H9 (cell line): ENCODE results near the gene MSRB1. TPM values are rescaled to one million over a fixed set of nuclear protein-coding genes. Genes with fewer than 3 reads are reported as not detected.

Source experiments
- DNase-seq: peaks from one replicate; pipeline ENCODE4 v3.0.0-alpha.2; 2017
- H2AFZ ChIP-seq: one replicate; pipeline ENCODE4 v1.6.1; 2013; ENCODE audit warnings: mild to moderate bottlenecking, low read length, control low read depth, moderate library complexity
- H2AK5ac ChIP-seq: 2 replicates; pipeline ENCODE4 v1.6.1; 2013; ENCODE audit warnings: low read length, control low read depth, mixed read lengths; ENCODE audit not compliant: insufficient read length
- H2BK120ac ChIP-seq: one replicate; pipeline ENCODE4 v1.6.1; 2013; ENCODE audit warnings: low read depth, mild to moderate bottlenecking, low read length, control low read depth, inconsistent platforms; ENCODE audit not compliant: poor library complexity, severe bottlenecking
- H2BK12ac ChIP-seq: 2 replicates; pipeline ENCODE4 v1.6.1; 2013; ENCODE audit warnings: low read length, control low read depth, mixed read lengths, low read depth; ENCODE audit not compliant: insufficient read length
- H2BK15ac ChIP-seq: 2 replicates; pipeline ENCODE4 v1.6.1; 2013; ENCODE audit warnings: low read depth, low read length, control low read depth
- H2BK20ac ChIP-seq: one replicate; pipeline ENCODE4 v1.6.1; 2013; ENCODE audit warnings: low read depth, mild to moderate bottlenecking, low read length, control low read depth, inconsistent platforms; ENCODE audit not compliant: poor library complexity, severe bottlenecking
- H2BK5ac ChIP-seq: 2 replicates; pipeline ENCODE4 v1.6.1; 2013; ENCODE audit warnings: low read length, control low read depth, mixed read lengths; ENCODE audit not compliant: insufficient read length
- H3K14ac ChIP-seq: 2 replicates; pipeline ENCODE4 v1.6.1; 2013; ENCODE audit warnings: low read length, control low read depth; ENCODE audit not compliant: insufficient read depth
- H3K18ac ChIP-seq: 2 replicates; pipeline ENCODE4 v1.6.1; 2013; ENCODE audit warnings: low read depth, mild to moderate bottlenecking, mixed read lengths, low read length, control low read depth; ENCODE audit not compliant: insufficient read length
- H3K23ac ChIP-seq: 2 replicates; pipeline ENCODE4 v1.6.1; 2013; ENCODE audit warnings: low read length, control low read depth, mixed read lengths, low read depth; ENCODE audit not compliant: insufficient read length
- H3K23me2 ChIP-seq: 2 replicates; pipeline ENCODE4 v1.6.1; 2013; ENCODE audit warnings: low read depth, mild to moderate bottlenecking, mixed read lengths, low read length, control low read depth; ENCODE audit not compliant: insufficient read length, poor library complexity, severe bottlenecking
- H3K27ac ChIP-seq: 2 replicates; pipeline ENCODE4 v1.5.1; 2013; ENCODE audit warnings: low read length, control low read depth, mixed read lengths, low read depth; ENCODE audit not compliant: insufficient read length
- H3K27me3 ChIP-seq: 2 replicates; pipeline ENCODE4 v1.6.1; 2013; ENCODE audit warnings: low read length, control low read depth, inconsistent platforms; ENCODE audit not compliant: insufficient read depth
- H3K4ac ChIP-seq: 2 replicates; pipeline ENCODE4 v1.6.1; 2013; ENCODE audit warnings: low read depth, mild to moderate bottlenecking, control low read depth, inconsistent platforms, low read length, moderate library complexity
- H3K4me1 ChIP-seq: 2 replicates; pipeline ENCODE4 v1.6.1; 2013; ENCODE audit warnings: low read length, control low read depth, inconsistent platforms; ENCODE audit not compliant: insufficient read depth
- H3K4me2 ChIP-seq: 2 replicates; pipeline ENCODE4 v1.6.1; 2013; ENCODE audit warnings: low read length, control low read depth, mixed read lengths; ENCODE audit not compliant: insufficient read length, insufficient read depth
- H3K56ac ChIP-seq: 2 replicates; pipeline ENCODE4 v1.6.1; 2013; ENCODE audit warnings: low read depth, mild to moderate bottlenecking, mixed read lengths, low read length, control low read depth; ENCODE audit not compliant: insufficient read length
- H3K79me1 ChIP-seq: 2 replicates; pipeline ENCODE4 v1.6.1; 2013; ENCODE audit warnings: low read depth, mild to moderate bottlenecking, moderate library complexity, low read length, control low read depth, inconsistent platforms; ENCODE audit not compliant: insufficient read depth, poor library complexity, severe bottlenecking
- H3K79me2 ChIP-seq: 2 replicates; pipeline ENCODE4 v1.6.1; 2013; ENCODE audit warnings: low read length, control low read depth, inconsistent platforms; ENCODE audit not compliant: insufficient read depth
- H3K9ac ChIP-seq: 2 replicates; pipeline ENCODE4 v1.6.1; 2013; ENCODE audit warnings: low read length, control low read depth, mixed read lengths; ENCODE audit not compliant: insufficient read length; ENCODE audit errors: extremely low read depth
- H3K9me3 ChIP-seq: one replicate; pipeline ENCODE4 v1.6.1; 2013; ENCODE audit warnings: low read depth, low read length, inconsistent platforms; ENCODE audit not compliant: control insufficient read depth
- H3T11ph ChIP-seq: one replicate; pipeline ENCODE4 v1.6.1; 2013; ENCODE audit warnings: mild to moderate bottlenecking, low read length, control low read depth, inconsistent platforms
- H4K20me1 ChIP-seq: one replicate; pipeline ENCODE4 v1.6.1; 2013; ENCODE audit not compliant: control insufficient read depth, insufficient read length, insufficient read depth
- H4K5ac ChIP-seq: 2 replicates; pipeline ENCODE4 v1.6.1; 2013; ENCODE audit warnings: low read depth, mild to moderate bottlenecking, mixed read lengths, low read length, control low read depth; ENCODE audit not compliant: insufficient read length
- H4K8ac ChIP-seq: replicated peaks from 2 replicates; pipeline ENCODE4 v1.6.1; 2013; ENCODE audit warnings: low read length, control low read depth, mixed read lengths, low read depth; ENCODE audit not compliant: insufficient read length
- H4K91ac ChIP-seq: 2 replicates; pipeline ENCODE4 v1.6.1; 2013; ENCODE audit warnings: low read depth, mild to moderate bottlenecking, moderate library complexity, mixed read lengths, low read length, control low read depth; ENCODE audit not compliant: insufficient read length
- H3K27ac Mint-ChIP-seq, 3 experiments: 2 replicates in 2 of 3; 3 replicates in 1 of 3; pipeline ENCODE4 v1.8.0; 2020 to 2021; ENCODE audit warnings: mixed read lengths in 3 of 3, mild to moderate bottlenecking in 1 of 3, moderate library complexity in 1 of 3
- H3K27me3 Mint-ChIP-seq: 2 replicates; pipeline ENCODE4 v1.8.0; 2021; ENCODE audit warnings: low read depth, mild to moderate bottlenecking, moderate library complexity, mixed read lengths
- H3K36me3 Mint-ChIP-seq, 3 experiments: 2 replicates in 2 of 3; 3 replicates in 1 of 3; pipeline ENCODE4 v1.8.0; 2020 to 2021; ENCODE audit warnings: low read depth in 3 of 3, mixed read lengths in 3 of 3; ENCODE audit not compliant: insufficient read depth in 1 of 3
- H3K4me1 Mint-ChIP-seq, 2 experiments: 2 replicates each; pipeline ENCODE4 v1.8.0; 2020; ENCODE audit warnings: mixed read lengths in 2 of 2
- H3K4me3 Mint-ChIP-seq, 2 experiments: 2 replicates in 1 of 2; 3 replicates in 1 of 2; pipeline ENCODE4 v1.8.0; 2020 to 2021; ENCODE audit warnings: mild to moderate bottlenecking in 2 of 2, mixed read lengths in 2 of 2, moderate library complexity in 1 of 2
- H3K9me3 Mint-ChIP-seq, 2 experiments: 2 replicates in 1 of 2; 3 replicates in 1 of 2; pipeline ENCODE4 v1.8.0; 2020; ENCODE audit warnings: mild to moderate bottlenecking in 2 of 2, mixed read lengths in 2 of 2, moderate library complexity in 1 of 2
- CTCF ChIP-seq: fragments of 200-600 bp; sonication (generic); conservative IDR thresholded peaks from 3 replicates; pipeline ENCODE4 v1.8.0; 2021; ENCODE audit warnings: antibody characterized with exemption, mild to moderate bottlenecking
- WGBS: extraction: QIAGEN DNeasy Blood & Tissue Kit; methylation state at CpG from one replicate; pipeline ENCODE4 v1.1.7; 2013; ENCODE audit warnings: missing lambda C conversion rate, low lambda C conversion rate, mixed read lengths; ENCODE audit not compliant: insufficient read length; ENCODE audit errors: extremely low coverage; 5-methylcytosine and 5-hydroxymethylcytosine counted together
- total RNA-seq: library from RNA; stranded (reverse); gene quantifications from 2 replicates; pipeline ENCODE4 v1.2.1, GENCODE V29; 2021

MSRB1 gene
- total RNA-seq, 1 experiment from 2014 or later = 25.7 TPM

- H3K27me3 Mint-ChIP-seq = peaks cover 77% of the 10 kb centered on the region
These were observed 20.6 kb downstream of the MSRB1 start for GRCh38 chr16:1922357-1922756.

More at GRCh38 chr16:1922357-1922756, 20.6 kb downstream of the MSRB1 start:
- H3K56ac ChIP-seq = no peak overlapping the region
- H3K79me1 ChIP-seq = no peaks in the 10 kb centered on the region
- Mint-ChIP-seq H3K27ac (no peak overlapping the region; a peak in 1 of 7 replicates), H3K36me3 (peaks cover 0 to 2% (median 0%) of the 10 kb centered on the region in 3 experiments; a peak in 1 of 7 replicates), H3K4me1 (peaks cover 11 to 42% of the 10 kb centered on the region in 2 experiments), H3K4me3 (no peak overlapping the region; a peak in 1 of 5 replicates), H3K9me3 (peaks cover 2% of the 10 kb centered on the region in 2 experiments; a peak in 3 of 5 replicates)
- H2BK12ac ChIP-seq = no peak overlapping the region
- H3K9ac ChIP-seq = no peak overlapping the region
- H3K27ac ChIP-seq = no peak overlapping the region
- no peak overlapping the region for H3K14ac ChIP-seq
- H4K91ac ChIP-seq = no peak overlapping the region
- WGBS = no CpG with 5 or more reads among the region's 8 CpGs
- H3K9me3 ChIP-seq = no peaks in the 10 kb centered on the region
- no peak overlapping the region for H2BK20ac ChIP-seq
- no peak overlapping the region for H3T11ph ChIP-seq
- no peak overlapping the region for H3K23ac ChIP-seq
- peaks cover 29% of the 10 kb centered on the region for H3K27me3 ChIP-seq
- no peak overlapping the region for H2AFZ ChIP-seq
- no peak overlapping the region for H3K18ac ChIP-seq
- no peak for DNase-seq
- no peak overlapping the region for H2BK15ac ChIP-seq
- no peak overlapping the region for H3K4me2 ChIP-seq
- no peak for TF ChIP-seq CTCF
- H4K20me1 ChIP-seq = no peaks in the 10 kb centered on the region
- H2BK5ac ChIP-seq = no peak overlapping the region
- no peak overlapping the region for H4K5ac ChIP-seq
- H4K8ac ChIP-seq = no peak overlapping the region
- no peaks in the 10 kb centered on the region; the same call in 1 of the 2 replicates for H3K4me1 ChIP-seq
- H3K79me2 ChIP-seq = no peaks in the 10 kb centered on the region
- no peak overlapping the region for H2AK5ac ChIP-seq
- H3K4ac ChIP-seq = no peak overlapping the region
- no peak overlapping the region for H2BK120ac ChIP-seq
- H3K23me2 ChIP-seq = peaks cover 4% of the 10 kb centered on the region
